HEK293 (cell line): ENCODE data around the gene CARS1.

Source experiments
- CTCF ChIA-PET: fragments of 350-600 bp; formaldehyde crosslinking; extraction: SDS; loops from one replicate; lab custom pipeline; 2021; ENCODE audit warnings: antibody characterized with exemption; lab: Yijun Ruan, JAX
- POLR2A ChIA-PET: fragments of 300-600 bp; formaldehyde crosslinking; extraction: SDS; loops from one replicate; lab custom pipeline; 2020; ENCODE audit warnings: antibody characterized with exemption, inconsistent platforms; lab: Yijun Ruan, JAX
- H3K27ac ChIP-seq: fragments of 200-500 bp; sonication (Bioruptor generic); 2 replicates; pipeline ENCODE4 v1.5.1; 2014; ENCODE audit warnings: low read depth, low read length, control low read depth, inconsistent platforms; ENCODE audit errors: extremely low read depth
- H3K36me3 ChIP-seq, 2 experiments: fragments of 200-500 bp in 1 of 2; sonication (Bioruptor generic) in 1 of 2; 1 replicate in 1 of 2; 2 replicates in 1 of 2; pipeline ENCODE4 v1.5.1; 2014 to 2017; ENCODE audit warnings: inconsistent platforms in 2 of 2, low read length in 2 of 2; ENCODE audit not compliant: control insufficient read depth in 2 of 2, insufficient read depth in 1 of 2
- H3K4me1 ChIP-seq: fragments of 200-500 bp; sonication (Bioruptor generic); 2 replicates; pipeline ENCODE4 v1.5.1; 2014; ENCODE audit warnings: mild to moderate bottlenecking, low read length, inconsistent platforms; ENCODE audit not compliant: control insufficient read depth, insufficient read depth
- H3K4me3 ChIP-seq: 2 replicates; pipeline ENCODE4 v1.5.1; 2011; ENCODE audit warnings: low read depth, mild to moderate bottlenecking, control low read depth, low read length, moderate library complexity
- H3K9me3 ChIP-seq: fragments of 200-500 bp; sonication (Bioruptor generic); 2 replicates; pipeline ENCODE4 v1.5.1; 2014; ENCODE audit warnings: low read depth, low read length, inconsistent platforms; ENCODE audit not compliant: control insufficient read depth, insufficient read depth
- GLIS1 ChIP-seq: fragments of 450-650 bp; formaldehyde crosslinking; IDR thresholded peaks from 2 replicates; pipeline ENCODE4 v1.5.1; 2016; ENCODE audit warnings: missing biosample characterization, missing genetic modification characterization
- KLF8 ChIP-seq: fragments of 450-650 bp; formaldehyde crosslinking; IDR thresholded peaks from 2 replicates; pipeline ENCODE4 v1.5.1; 2016; ENCODE audit warnings: missing biosample characterization, missing genetic modification characterization
- MZF1 ChIP-seq: fragments of 450-650 bp; formaldehyde crosslinking; IDR thresholded peaks from 2 replicates; pipeline ENCODE4 v1.5.1; 2017; ENCODE audit warnings: missing biosample characterization, missing genetic modification characterization, borderline replicate concordance
- SCRT2 ChIP-seq: fragments of 450-650 bp; formaldehyde crosslinking; IDR thresholded peaks from 2 replicates; pipeline ENCODE4 v1.5.1; 2016; ENCODE audit warnings: missing biosample characterization, missing genetic modification characterization
- YY2 ChIP-seq: fragments of 450-650 bp; formaldehyde crosslinking; IDR thresholded peaks from 2 replicates; pipeline ENCODE4 v1.5.1; 2016; ENCODE audit warnings: missing biosample characterization, missing genetic modification characterization
- ZEB2 ChIP-seq: fragments of 450-650 bp; formaldehyde crosslinking; IDR thresholded peaks from 2 replicates; pipeline ENCODE4 v1.5.1; 2016; ENCODE audit warnings: missing biosample characterization, missing genetic modification characterization
- ZNF2 ChIP-seq: fragments of 450-650 bp; formaldehyde crosslinking; IDR thresholded peaks from 2 replicates; pipeline ENCODE4 v1.5.1; 2016; ENCODE audit warnings: missing biosample characterization, missing genetic modification characterization
- ZNF366 ChIP-seq: fragments of 450-650 bp; formaldehyde crosslinking; conservative IDR thresholded peaks from 2 replicates; pipeline ENCODE4 v1.5.1; 2016; ENCODE audit warnings: missing biosample characterization, missing genetic modification characterization
- ZNF473 ChIP-seq: fragments of 450-650 bp; formaldehyde crosslinking; IDR thresholded peaks from 2 replicates; pipeline ENCODE4 v1.5.1; 2017; ENCODE audit warnings: missing biosample characterization, missing genetic modification characterization
- ZNF544 ChIP-seq: fragments of 450-650 bp; formaldehyde crosslinking; IDR thresholded peaks from 2 replicates; pipeline ENCODE4 v1.5.0; 2017; ENCODE audit warnings: missing biosample characterization, missing genetic modification characterization
- ZNF791 ChIP-seq: fragments of 450-650 bp; formaldehyde crosslinking; IDR thresholded peaks from 2 replicates; pipeline ENCODE4 v1.5.1; 2016; ENCODE audit warnings: missing biosample characterization, missing genetic modification characterization
- TF ChIP-seq, protein P1 (sequence below): fragments of 450-650 bp; formaldehyde crosslinking; IDR thresholded peaks from 2 replicates; pipeline ENCODE4 v1.5.1; 2016; ENCODE audit warnings: missing biosample characterization, missing genetic modification characterization
- TF ChIP-seq, protein P2 (sequence below): fragments of 450-650 bp; formaldehyde crosslinking; IDR thresholded peaks from 2 replicates; pipeline ENCODE4 v1.5.1; 2017; ENCODE audit warnings: missing biosample characterization, mild to moderate bottlenecking, missing genetic modification characterization, moderate library complexity
- TF ChIP-seq, protein P3 (sequence below): fragments of 450-650 bp; formaldehyde crosslinking; IDR thresholded peaks from 2 replicates; pipeline ENCODE4 v1.5.1; 2016; ENCODE audit warnings: missing biosample characterization, missing genetic modification characterization

CARS1 gene

DNA sequence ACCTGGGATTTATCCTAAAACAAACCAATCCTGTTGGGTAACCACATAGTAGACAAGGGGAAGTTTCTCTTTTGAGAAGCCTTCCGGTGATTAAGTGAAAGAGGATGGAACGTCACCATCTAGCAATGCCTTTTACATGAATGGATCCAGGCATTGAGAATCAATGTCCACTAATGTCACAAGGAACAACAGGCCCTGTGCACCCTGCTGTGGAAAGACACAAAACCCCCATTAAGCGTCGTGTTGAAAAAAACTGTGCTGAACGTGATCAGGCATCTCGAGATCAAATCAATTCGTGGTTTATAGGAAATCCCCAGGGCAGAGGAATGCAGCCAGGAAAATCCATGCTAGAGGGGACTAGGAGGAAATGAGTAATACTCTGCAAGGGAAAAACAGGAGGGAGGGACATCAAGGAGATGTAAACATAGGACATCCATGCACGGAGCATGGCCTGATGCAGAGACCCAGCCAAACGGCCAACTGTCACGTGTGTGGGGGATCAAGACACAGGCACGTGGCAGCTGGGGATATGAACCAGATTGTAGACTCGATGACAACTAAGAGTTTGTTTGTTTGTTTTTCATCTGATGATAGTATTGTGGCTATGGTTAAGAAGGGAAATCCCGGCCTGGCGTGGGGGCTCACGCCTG lies 38.6 kb upstream of the CARS1 start:
- ChIA-PET CTCF (interaction anchor here (0.6 kb wide), 1 partner anchor 564 kb away, joined by 6 read pairs; no protein-coding TSS in a partner anchor), POLR2A (no interaction called here)
- Histone ChIP-seq H3K27ac (no peak overlapping the region), H3K4me3 (no peak overlapping the region), H3K4me1 (no peaks in the 10 kb centered on the region), H3K36me3 (peaks cover 0 to 32% of the 10 kb centered on the region in 2 experiments; a peak in 1 of 3 replicates), H3K9me3 (no peaks in the 10 kb centered on the region)
- TF ChIP-seq GLIS1 (peak; percentile 36; the same call in 1 of the 2 replicates), YY2 (tag by site-specific recombination) (no peak), KLF8 (tag by site-specific recombination) (no peak), ZNF366 (tag by site-specific recombination) (no peak), MZF1 (tag by site-specific recombination) (no peak), ZNF2 (tag by site-specific recombination) (no peak)
- TF ChIP-seq, protein P1, sequence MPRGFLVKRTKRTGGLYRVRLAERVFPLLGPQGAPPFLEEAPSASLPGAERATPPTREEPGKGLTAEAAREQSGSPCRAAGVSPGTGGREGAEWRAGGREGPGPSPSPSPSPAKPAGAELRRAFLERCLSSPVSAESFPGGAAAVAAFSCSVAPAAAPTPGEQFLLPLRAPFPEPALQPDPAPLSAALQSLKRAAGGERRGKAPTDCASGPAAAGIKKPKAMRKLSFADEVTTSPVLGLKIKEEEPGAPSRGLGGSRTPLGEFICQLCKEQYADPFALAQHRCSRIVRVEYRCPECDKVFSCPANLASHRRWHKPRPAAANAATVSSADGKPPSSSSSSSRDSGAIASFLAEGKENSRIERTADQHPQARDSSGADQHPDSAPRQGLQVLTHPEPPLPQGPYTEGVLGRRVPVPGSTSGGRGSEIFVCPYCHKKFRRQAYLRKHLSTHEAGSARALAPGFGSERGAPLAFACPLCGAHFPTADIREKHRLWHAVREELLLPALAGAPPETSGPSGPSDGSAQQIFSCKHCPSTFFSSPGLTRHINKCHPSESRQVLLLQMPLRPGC: no peak
- TF ChIP-seq, protein P2, sequence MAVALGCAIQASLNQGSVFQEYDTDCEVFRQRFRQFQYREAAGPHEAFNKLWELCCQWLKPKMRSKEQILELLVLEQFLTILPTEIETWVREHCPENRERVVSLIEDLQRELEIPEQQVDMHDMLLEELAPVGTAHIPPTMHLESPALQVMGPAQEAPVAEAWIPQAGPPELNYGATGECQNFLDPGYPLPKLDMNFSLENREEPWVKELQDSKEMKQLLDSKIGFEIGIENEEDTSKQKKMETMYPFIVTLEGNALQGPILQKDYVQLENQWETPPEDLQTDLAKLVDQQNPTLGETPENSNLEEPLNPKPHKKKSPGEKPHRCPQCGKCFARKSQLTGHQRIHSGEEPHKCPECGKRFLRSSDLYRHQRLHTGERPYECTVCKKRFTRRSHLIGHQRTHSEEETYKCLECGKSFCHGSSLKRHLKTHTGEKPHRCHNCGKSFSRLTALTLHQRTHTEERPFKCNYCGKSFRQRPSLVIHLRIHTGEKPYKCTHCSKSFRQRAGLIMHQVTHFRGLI: no peak

DNA sequence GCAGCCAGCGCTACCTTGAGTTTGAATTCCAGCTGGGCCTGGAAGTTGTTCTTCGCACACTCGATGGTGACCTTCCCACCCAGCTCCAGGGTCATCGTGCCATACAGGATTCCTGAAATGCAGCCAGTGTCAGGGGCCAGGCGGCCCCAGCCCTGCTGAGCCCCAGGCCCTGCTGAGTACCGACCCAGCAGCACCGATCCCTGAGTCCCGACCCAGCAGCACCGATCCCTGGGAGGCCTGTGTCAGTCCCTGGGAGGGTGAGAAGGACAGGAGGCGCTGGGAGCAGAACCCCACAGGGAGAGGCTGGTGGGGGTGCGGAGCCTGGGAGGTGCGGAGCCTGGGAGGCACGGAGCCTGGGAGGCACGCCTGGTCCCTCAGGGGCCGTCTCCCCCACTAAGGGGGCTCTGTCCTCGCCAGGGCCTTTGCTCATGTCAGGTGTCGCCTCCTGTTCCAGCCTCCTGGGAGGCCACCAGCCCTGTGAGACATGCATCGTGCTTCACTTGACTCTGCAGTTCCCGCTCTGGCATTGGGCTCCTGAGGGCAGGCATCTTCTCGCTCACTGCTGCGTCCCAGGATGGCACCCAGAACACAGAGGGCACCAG lies 37.1 kb upstream of the CARS1 start:
- H3K9me3 ChIP-seq: no peaks in the 10 kb centered on the region
- TF ChIP-seq GLIS1 (peak; percentile 99), ZEB2 (tag by site-specific recombination) (no peak)
- TF ChIP-seq, all 188 proteins: peak for 1
- CTCF ChIA-PET: interaction anchor here (0.7 to 7.3 kb wide), 3 partner anchors 30 to 57 kb away, joined by 3 to 144 read pairs (median 3); no protein-coding TSS in a partner anchor
- Histone ChIP-seq H3K27ac (no peak overlapping the region), H3K4me1 (no peaks in the 10 kb centered on the region), H3K36me3 (peaks cover 0 to 26% of the 10 kb centered on the region in 2 experiments; a peak in 1 of 3 replicates), H3K4me3 (no peak overlapping the region)
- POLR2A ChIA-PET: no interaction called here

DNA sequence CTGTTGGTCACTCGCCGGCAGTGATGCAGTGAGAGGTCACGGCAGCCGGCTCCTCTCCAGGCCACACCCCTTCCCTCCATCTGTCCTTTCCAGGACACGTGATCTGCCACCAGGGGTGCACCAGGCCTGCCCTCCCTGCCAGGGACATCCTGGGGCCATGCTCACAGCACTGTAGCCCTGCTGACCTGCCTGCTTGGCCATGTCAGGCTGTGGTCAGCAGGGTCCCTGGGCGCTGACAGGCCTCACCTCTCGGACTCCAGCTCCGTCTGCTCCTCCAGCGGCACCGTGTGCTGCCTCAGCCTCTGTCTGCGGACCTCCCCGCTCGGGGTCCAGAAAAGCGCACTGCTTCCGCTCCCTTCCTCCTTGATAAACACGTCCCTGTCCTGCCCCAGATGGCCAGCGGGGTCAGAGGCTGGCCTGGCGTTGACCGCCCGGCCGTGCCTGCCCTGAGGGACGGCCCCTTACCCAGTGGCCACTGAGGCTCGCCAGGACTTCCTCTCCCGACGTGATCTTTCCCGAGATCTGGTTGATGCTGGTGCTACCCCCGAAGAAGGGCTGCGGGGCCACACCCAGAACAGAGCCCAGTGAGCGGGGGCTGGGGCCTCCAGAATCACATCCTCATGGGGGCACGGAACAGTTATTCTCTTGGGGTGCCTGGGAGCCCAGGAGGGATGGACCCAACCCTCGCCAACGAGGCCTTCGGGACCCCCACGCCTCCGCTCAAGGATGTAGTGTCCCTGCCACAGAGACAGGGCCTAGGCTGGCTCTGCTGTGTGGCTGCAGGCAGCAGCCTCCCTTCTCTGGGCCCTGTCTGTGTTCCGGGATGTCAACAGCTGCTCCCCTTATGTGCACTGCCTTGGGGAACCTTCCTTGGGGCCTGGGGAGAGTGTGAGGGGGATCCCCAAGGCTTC lies 36.3 kb upstream of the CARS1 start:
- no peak overlapping the region for H3K4me3 ChIP-seq
- POLR2A ChIA-PET: no interaction called here
- TF ChIP-seq, protein P3, sequence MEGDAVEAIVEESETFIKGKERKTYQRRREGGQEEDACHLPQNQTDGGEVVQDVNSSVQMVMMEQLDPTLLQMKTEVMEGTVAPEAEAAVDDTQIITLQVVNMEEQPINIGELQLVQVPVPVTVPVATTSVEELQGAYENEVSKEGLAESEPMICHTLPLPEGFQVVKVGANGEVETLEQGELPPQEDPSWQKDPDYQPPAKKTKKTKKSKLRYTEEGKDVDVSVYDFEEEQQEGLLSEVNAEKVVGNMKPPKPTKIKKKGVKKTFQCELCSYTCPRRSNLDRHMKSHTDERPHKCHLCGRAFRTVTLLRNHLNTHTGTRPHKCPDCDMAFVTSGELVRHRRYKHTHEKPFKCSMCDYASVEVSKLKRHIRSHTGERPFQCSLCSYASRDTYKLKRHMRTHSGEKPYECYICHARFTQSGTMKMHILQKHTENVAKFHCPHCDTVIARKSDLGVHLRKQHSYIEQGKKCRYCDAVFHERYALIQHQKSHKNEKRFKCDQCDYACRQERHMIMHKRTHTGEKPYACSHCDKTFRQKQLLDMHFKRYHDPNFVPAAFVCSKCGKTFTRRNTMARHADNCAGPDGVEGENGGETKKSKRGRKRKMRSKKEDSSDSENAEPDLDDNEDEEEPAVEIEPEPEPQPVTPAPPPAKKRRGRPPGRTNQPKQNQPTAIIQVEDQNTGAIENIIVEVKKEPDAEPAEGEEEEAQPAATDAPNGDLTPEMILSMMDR (tag by site-specific recombination): no peak
- TF ChIP-seq SCRT2 (0 out of 2 replicates have a peak, but pooled peaks have one; percentile 32), ZNF473 (tag by site-specific recombination) (no peak), ZNF544 (no peak), ZNF791 (tag by site-specific recombination) (no peak)
- no peaks in the 10 kb centered on the region for H3K9me3 ChIP-seq
- H3K36me3 ChIP-seq: peaks cover 0 to 20% of the 10 kb centered on the region in 2 experiments; a peak in 1 of 3 replicates
- CTCF ChIA-PET: interaction anchor here (0.5 to 7.3 kb wide), 6 partner anchors 17 to 1172 kb away, joined by 3 to 144 read pairs (median 8); no protein-coding TSS in a partner anchor
- no peaks in the 10 kb centered on the region for H3K4me1 ChIP-seq
- H3K27ac ChIP-seq: no peak overlapping the region
